ENCODE results near the gene DISC1.
"Not testable (repeated sequence)": the region's sequence is repeated elsewhere in the genome, so short reads cannot be mapped to it uniquely, and the experiment has no call there.

Gene DISC1

DNA sequence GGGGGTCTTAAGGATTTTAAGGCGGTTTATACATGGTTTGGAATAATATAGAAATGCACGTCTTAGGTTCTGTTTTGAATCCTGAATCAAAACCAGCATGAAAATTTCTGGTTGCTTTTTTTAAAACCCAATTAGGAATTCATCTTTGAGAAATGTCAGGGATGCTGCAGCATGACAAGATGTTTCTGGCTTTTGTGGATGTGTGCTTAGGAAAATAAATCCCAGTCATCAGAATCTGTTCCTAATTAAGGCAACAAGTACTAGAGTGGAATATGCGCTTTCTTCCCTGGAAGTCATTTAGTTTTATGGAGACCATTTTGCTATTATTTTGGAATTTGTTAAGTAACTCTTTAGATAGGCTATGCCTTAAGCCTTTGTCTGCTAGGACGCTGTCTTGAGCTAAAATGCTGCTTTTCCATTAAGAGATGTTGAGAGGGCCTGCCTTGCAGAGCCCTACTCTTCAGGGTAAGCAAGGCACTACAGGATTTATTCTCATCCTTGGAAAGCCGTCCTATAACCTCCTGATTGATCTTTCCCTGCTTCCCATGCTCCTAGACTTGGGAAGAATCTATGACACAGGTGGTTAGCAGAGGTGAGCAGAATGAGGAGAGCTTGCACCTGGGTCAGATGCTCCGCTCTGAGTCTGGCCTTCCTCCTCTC is 332.8 kb downstream of the DISC1 start:
- DNase-seq (ENCODE audit: low read depth) = no peak

DNA sequence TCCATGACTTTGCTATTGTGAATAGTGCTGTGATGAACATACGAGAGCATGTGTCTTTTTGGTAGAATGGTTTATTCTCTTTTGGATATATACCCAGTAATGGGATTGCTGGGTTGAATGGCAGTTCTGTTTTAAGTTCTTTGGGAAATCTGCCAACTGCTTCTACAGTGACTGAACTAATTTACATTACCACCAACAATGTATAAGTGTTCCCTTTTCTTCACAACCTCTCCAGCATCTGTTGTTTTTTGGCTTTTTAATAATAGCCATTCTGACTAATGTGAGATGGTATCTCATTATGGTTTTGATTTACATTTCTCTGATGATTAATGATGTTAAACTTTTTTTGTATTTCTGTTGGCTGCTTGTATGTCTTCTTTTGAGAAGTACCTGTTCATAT is 335.2 kb downstream of the DISC1 start:
- DNase-seq (ENCODE audit: low read depth) = not testable (repeated sequence)

DNA sequence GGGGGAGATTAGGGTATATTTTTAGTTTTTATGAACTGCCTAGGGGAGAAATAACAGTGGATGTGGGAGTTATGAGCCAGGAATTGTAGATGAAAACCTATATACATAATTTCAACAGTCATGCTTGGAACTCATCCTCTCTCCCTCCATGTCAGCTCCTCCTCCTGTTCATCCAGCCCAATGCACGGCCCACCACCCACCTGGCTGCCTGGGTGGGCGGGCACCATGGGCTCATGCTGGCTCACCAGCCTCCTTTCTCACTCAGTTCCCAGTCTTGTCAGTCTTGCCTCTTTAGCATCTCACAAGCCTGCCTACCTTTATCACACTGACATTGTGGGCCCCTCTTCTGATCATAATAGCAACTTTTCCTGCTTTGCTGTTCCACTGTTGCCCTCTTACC is 336.0 kb downstream of the DISC1 start:
- DNase-seq (ENCODE audit: low read depth) = no peak

DNA sequence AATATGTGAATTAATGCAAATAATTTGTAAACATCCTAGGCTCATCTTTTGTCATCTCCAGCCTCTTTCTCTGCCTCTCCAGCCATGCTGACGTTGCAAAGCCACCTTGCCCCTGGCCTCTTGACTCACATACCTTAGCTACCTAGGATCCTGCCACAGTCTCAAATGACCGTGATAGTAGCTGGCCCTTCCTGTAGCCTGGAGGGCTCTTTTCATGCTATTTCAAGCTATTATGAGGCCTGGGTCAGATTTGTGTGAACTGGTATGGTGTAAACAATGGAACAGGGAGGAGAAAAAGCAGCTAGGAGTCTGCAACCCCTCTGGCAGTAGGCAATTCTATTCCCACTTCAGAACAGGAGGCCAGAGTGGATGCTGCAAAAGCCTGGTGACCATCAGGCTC is 337.7 kb downstream of the DISC1 start:
- no peak for DNase-seq (ENCODE audit: low read depth)

DNA sequence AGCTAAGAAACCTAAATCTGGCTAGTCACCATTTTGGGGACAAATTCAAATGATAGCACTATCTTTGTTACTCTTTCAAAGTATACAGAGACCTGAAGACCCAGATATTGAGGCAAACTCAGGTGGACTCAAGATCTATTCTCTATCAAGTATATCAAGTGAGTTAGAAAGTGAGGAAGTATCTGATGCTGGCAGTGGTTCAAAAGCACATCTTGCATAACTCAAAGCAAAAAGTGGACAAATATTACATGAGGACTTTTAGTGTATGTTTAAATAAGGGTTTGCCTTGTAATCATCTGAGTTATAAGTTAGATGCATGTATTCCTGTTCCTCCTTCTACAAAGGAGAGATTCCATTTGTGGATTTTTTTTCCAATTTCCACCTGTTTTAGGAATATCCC is 338.4 kb downstream of the DISC1 start:
- DNase-seq (ENCODE audit: low read depth) = no peak

DNA sequence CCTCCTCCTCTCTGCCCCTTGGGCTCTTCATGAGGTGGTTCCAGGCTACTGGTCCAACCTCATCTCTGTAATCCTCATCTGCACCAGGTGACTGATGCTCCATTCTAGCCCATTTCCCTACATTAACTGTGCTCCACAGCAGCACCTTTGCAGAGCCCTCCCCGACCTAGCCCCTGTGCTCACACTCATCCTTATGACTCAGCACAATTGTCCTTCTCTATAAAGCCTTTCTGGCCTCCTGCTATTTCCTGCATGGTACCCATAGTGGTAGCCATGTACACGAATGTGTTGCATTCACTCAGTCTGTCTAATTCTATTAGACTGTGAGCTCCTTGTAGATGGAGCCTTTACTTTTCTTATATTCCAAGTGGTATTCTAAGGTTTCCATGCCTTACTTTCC is 339.0 kb downstream of the DISC1 start:
- DNase-seq (ENCODE audit: low read depth) = no peak

DNA sequence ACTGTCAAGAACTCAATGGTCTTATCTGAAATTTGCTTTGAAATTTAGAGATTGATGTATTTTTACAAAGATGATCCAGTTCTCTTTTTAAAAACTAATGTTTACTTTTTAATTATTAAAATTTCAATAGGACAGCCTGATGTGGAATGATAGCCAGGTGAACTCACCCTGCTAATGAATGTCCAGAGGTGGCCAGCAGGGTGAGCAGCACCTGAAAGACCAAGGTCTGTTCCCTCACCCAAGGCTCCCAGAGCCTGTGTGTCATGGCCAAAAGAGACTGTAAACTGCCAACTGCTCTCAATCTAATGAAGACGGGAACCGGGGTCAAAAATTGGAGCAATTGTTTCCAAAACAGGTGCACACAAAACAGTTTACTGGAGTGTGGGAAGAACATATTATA is 340.4 kb downstream of the DISC1 start:
- no peak for DNase-seq (ENCODE audit: low read depth)

DNA sequence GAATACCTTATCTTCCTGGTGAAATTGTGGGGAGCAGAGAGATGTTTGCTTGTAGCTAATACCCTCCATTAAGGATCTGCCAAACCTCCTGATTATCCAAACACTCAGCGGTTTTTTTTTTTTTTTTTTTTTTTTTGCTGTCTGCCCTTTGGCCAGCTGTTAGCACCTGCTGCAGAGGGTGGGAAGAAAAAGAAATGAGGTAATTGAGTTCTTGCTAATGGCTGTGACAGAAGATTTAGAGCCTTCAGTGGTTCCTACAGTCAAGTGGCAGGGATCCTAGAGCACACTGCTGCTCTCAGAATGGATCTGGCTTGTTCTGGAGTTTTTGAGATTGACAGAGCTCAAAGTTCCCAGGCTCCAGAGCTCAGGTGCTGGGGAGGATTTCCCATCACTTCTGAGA is 342.5 kb downstream of the DISC1 start:
- DNase-seq (ENCODE audit: low read depth) = no peak

DNA sequence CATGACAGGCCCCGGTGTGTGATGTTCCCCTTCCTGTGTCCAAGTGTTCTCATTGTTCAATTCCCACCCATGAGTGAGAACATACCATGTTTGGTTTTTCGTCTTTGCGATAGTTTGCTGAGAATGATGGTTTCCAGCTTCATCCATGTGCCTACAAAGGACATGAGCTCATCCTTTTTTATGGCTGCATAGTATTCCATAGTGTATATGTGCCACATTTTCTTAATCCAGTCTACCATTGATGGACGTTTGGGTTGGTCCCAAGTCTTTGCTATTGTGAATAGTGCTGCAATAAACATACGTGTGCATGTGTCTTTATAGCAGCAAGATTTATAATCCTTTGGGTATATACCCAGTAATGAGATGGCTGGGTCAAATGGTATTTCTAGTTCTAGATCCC is 343.2 kb downstream of the DISC1 start:
- DNase-seq (ENCODE audit: low read depth) = not testable (repeated sequence)

DNA sequence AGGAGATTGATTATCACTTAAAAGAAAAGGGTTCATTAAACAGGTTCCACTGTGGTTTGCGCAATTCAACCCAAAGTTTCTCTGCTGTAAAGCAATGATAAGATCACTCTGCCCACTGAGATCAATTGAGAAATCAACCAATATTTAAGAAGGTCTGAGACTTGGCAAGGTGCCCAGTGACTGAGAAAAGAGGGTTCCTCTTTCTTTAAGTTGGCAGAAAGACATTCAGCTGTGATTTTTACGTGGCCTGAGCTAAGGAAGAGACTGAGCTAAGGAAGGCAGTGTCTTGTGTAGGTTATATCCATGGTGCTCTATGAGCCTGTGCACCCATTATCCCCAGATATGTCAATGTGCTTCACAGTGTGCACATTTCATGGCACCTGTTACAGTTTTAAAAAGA is 344.1 kb downstream of the DISC1 start:
- no peak for DNase-seq (ENCODE audit: low read depth)

DNA sequence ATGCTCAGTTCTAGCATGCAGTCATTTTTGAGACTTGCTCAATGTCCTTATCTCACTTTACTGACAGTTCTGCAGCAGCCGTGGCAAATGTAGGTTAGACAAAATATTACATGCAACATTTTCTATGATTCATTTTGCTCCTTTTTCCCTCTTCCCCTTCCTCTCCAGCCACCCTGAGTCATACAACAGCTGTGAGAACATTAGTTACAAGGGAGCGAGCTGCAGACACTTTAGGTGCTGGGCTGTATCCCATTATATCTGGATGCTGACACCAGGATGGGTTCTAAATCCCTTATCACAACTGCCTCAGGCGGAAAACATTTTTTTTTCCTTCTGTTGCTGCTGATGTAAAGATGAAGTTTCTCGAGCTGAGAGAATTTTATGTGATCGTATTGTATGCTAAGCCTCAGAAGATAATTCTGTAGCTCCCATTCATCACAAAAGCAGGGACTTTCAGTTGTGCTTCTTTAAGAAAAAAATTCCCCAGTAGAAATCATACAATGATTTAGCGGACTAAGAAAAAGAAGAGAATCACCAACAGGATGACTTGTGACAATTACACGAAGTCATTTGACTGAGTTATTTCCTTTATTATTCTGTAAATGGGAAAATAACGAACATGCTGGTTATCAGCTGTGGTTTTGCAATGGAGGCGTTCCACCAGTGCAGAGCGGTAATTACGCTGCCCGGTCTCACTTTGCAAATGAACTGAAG is 345.0 kb downstream of the DISC1 start:
- no peak for DNase-seq (ENCODE audit: low read depth)

DNA sequence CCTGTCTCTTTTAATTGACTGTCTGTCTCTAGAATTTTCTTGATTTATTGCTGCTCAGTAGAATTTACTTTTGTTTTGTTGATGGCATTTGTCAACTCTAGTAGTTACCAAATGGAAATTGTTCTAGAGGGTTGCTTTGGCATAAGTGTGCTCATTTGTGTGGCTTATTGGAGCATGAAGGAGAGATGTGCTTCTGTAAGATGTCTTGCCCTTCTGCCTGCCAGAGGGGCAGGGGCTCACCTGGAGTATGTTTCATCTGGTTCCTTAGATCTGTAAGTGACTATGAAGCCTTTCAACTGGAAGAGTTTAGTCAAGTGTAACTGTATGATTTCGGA is 345.5 kb downstream of the DISC1 start:
- DNase-seq (ENCODE audit: low read depth) = no peak

DNA sequence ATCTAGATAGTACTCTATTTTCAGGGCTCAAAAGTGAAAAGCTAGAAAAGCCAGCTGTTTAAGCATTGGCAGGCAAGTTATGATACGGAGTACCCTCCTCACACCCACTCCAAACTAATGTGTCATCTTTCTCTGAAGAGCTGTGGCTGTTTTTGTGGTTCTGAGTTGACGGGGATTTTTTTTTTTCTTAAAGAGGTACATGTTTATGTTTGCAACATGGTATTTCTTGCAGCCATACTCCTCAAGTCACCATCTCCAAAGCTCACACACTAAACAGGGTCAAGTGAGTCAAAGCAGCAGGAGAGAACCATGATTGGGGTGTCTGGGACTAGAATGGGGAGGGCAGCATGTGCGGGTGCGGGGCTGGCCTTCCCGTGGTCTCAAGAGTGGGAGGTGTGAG is 347.2 kb downstream of the DISC1 start:
- DNase-seq (ENCODE audit: low read depth) = peak; percentile 8

DNA sequence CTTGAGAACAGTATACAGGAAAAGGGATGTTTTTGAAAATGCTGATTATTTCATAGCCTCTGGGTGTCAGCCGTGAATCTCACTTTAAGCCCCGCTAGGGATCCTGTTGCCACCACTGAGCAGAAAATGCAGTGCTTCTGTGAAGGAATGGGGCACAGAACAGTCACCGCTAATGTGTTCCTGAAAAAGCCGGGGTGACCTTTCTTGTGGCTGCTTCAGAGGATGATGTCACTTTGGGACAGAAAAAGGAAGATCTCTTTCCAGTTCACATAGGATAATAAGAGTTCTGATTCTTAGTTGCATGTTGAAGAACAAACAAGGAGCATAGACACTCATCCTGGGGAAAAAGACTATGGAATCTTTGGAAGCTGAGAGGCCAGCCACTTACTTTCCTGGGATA is 349.6 kb downstream of the DISC1 start:
- no peak for DNase-seq (ENCODE audit: low read depth)

DNA sequence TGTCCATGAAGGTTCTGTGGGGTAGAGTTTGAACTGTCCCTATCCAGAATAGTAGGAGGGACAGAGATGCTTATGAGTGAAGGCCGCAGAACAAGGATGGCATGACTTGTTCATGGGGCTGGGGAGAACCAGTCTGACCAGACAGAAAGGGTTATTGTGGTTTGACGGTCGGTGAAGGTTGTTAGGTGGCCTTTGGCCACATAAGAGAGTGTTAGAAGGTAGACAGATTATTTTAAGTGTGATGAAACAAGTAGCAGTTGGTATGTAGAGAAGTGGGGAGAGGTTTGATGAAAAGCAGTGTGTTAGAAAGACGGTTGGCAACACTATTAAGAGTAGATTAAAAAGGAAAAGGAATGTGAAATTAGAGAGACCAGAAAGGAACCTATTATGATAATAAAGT is 355.1 kb downstream of the DISC1 start:
- no peak for DNase-seq (ENCODE audit: low read depth)

DNA sequence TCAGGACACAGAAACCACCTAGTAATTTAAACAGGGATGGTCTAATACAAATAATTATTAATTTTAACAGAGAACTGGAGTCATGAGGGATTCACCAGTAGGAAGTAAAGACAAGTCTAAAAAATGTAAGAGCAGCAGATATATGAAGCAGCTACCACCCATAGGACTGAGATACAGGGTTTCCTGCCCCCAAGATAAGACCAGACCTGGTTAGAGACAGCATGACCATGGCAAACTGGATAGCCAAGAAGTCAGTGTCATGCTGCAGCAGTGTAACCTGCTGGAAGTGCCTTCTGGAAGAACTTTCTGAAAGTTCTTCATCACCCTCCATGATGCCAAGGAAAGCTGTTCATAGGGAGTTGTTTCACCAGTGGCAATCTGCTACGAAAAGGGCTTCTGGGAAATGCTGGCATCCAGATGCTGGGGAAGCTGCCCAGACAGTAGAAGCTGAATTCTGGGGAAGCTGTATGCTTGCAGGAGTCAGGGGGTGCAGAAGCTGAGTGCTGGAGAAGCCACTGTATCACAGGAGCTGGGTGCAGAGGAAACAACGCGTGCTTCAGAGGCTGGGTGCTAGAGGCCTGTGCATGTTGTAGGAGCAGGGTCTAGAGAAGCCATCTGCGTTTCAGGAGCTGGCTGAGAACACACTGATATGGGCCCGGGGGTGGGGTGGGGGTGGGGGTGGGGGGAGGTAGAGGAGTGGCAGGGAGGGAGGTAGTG is 356.4 kb downstream of the DISC1 start:
- no peak for DNase-seq (ENCODE audit: low read depth)

DNA sequence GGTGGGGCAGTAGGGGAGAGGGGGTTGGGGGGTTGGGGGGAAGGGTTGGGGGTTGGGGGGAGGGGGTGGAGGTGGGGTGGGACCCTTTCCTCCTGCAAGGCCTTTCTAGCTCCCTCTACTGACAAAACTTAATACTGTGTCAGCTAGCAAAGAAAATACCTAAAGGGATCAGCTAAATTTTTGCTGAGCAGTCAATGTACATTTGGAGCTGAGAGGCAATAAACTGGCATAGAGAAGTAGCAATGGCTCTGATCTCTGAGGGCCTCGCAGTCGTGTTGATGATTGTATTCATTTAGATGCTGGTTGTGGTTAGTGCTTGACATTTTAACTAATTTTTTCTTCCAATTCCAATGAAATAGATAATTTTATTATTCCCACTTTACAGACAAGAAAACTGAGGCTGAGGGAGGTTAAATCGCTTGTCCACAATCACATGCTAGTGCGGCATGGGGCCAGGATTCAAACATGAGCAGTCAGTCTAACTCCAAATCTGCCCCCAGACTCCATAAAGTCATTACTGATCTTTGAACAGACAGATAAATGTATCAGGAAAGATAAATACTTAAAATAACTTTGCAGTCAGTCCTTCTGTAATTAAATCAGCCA is 357.1 kb downstream of the DISC1 start:
- DNase-seq (ENCODE audit: low read depth) = no peak

DNA sequence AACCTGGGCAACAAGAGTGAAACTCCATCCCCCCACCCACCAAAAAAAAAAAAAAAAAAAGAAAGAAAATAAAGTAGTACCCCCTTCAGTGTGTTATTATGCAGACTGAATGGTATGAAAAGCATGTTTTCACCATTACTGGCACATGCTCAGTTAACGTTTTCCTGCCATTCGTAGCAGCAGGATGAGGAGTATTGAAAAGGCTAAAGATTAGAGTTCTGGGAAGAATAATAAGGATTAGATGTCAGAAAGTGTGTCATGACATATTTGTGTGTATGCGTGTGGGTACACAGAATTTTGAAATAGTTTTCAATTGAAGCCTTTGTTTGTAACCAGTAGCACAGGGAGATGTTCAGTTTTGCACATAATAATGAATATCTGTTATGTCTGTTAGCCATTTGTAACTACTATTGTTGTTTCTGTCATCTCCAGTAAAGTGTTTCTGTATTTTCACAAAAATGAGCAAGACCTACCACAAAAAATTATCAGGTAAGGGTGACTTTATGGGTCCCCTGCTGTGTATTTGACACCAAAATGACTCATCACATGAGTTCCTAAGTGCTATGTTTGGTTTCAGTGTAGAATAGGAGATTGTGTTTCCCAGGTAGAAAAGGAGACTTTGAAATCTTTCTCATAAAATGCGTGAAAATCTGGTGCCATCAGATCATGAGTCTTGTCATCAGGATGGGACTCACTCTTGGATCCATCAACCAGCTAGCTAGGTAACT is 358.9 kb downstream of the DISC1 start:
- no peak for DNase-seq (ENCODE audit: low read depth)

DNA sequence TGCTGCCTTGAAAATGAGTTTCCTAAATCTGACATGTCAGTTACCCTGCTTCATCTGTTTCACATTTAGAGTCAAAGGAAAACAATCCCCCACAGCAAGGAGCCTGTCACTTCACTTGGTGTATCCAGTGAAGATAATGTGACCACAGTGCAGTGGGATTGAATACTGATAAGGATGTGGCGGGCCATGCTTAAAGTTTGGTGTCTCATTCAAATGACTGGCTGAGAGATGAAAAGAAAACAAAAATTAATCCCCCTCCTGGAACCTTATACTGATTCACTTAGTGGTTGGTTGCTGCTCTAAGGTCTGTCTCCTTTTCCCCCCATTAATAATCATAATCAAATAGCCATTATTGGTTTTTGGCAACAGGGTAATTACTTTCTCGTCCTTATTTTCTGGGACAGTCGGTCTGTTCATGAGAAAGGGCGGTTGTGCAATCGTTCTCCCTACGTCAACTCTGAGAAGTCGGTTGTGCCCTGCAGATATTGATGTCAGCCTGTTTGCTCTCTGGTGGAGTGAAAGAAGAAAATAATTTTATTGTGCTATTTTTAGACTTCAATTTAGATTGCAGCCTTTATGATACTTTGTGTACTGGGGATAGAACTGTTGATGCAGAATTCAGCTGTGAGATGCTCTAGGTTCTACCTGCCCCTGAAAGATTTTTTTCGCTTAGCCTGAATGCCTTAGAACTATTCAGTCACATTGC is 360.2 kb downstream of the DISC1 start:
- DNase-seq (ENCODE audit: low read depth) = no peak

DNA sequence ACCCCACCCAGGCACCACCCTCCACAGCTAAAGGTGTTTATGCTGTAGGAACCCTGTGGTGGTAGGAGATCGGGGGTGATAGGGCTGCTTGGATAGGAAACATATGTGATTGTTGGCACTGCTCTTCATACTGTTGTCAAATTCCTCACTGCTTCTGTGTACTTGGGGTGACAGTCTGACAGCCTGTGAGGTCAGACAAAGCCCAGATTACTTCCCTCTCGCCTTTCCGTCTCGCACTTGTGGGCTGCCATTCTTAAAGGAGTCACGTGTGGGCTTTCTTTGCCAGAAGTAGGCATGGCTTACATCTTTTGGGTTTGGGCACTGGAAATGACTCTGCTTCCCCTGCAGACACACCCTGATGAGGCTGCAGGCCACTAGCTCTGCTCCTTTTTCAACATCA is 363.8 kb downstream of the DISC1 start:
- no peak for DNase-seq (ENCODE audit: low read depth)

DNA sequence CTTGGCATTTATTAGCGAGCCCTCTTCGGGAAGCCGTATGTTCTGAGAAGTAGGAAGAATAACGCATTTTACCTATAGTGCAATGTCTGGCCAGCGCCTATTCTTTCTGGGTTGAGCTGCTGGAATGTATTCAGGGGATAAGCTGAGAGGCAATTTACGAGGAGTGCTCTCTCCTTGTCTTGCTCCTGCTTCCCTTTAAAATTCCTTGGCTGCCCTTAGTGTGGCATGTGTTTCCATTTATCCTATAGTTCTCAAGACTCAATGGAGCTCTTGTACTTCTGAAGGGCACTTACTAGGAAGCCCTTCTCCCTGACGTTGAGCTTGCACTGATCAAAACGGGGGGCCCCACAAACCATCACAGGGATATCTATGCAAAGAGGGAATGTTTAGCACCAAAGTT is 364.6 kb downstream of the DISC1 start:
- DNase-seq (ENCODE audit: low read depth) = no peak

DNA sequence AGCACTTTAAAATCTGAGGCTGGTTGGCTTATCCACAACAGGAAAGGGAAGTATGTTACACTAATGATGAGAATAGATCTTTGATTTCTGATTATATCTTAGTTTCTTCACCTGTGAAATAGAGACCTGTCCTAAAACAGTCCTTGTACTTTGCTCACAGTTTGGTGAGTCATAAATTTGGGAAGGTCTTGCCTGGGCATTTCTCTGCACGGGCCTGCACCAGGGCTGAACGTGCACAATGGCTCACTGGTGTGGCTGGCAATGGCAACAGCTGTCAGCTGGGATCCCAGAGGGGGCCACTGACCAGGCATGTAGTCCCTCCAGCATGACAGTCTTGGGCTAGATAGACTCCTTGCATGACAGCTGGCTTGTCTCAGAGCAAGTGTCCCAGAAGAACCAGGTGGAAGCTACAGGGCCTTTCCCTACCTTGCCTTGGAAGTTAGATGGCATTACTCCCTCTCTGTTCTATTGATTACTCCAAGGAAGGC is 367.4 kb downstream of the DISC1 start:
- DNase-seq (ENCODE audit: low read depth) = no peak

Measured in activated gamma-delta T cell treated with anti-CD3 and anti-CD28 coated beads, Interleukin-2, amount 50 U/mL, for 16 hours (primary cell).